HEK293 (cell line): ENCODE measurements around the gene EXD3.

Experiments used
- PRDM10 ChIP-seq: fragments of 450-650 bp; formaldehyde crosslinking; IDR thresholded peaks from 2 replicates; pipeline ENCODE4 v1.5.1; 2016; ENCODE audit warnings: missing biosample characterization, missing genetic modification characterization
- ZNF24 ChIP-seq: fragments of 450-650 bp; formaldehyde crosslinking; IDR thresholded peaks from 2 replicates; pipeline ENCODE4 v1.5.1; 2016; ENCODE audit warnings: missing biosample characterization, missing genetic modification characterization
- ZNF747 ChIP-seq: fragments of 450-650 bp; formaldehyde crosslinking; IDR thresholded peaks from 2 replicates; pipeline ENCODE4 v1.5.1; 2016; ENCODE audit warnings: missing biosample characterization, missing genetic modification characterization
- TF ChIP-seq, protein P1 (sequence below): fragments of 450-650 bp; formaldehyde crosslinking; IDR thresholded peaks from 2 replicates; pipeline ENCODE4 v1.5.1; 2016; ENCODE audit warnings: missing biosample characterization, missing genetic modification characterization

DNA sequence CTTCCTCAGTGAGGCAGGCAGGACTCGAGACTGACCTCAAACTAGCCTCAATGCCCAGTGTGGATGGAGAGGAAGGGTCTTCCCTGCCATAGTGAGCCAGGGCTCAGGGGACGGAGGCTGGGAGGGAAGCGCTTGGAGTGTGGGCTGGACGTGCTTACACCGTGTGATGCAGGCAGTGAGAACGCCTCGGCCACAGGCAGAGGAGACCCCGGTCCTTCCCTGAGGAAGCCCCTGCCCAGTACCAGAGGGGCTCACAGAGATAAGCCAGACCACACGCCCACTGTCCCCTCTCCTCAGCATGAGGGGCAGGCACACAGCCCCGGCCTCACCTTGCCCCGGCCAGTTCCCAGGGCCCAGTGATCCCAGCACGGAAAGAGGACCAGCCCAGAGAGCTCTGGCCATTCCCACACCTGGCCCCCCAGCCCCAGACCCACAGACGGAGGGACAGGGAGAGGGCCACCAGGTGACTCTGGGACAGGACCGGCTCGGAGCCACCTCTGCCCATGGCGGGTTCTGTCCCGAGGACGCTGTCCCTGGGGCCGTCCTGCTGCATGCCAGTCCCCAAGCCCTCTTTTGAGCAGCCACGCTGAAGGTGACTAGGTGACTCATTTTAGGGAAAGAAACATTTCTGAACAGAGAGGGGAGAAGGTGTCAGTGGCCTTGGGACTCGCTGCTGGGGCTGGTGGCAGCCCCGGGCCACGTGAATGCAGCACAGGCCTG lies 42.2 kb upstream of the EXD3 start:
- TF ChIP-seq ZNF24 (no peak), ZNF747 (tag by site-specific recombination) (no peak), PRDM10 (tag by site-specific recombination) (no peak)
- TF ChIP-seq, protein P1, sequence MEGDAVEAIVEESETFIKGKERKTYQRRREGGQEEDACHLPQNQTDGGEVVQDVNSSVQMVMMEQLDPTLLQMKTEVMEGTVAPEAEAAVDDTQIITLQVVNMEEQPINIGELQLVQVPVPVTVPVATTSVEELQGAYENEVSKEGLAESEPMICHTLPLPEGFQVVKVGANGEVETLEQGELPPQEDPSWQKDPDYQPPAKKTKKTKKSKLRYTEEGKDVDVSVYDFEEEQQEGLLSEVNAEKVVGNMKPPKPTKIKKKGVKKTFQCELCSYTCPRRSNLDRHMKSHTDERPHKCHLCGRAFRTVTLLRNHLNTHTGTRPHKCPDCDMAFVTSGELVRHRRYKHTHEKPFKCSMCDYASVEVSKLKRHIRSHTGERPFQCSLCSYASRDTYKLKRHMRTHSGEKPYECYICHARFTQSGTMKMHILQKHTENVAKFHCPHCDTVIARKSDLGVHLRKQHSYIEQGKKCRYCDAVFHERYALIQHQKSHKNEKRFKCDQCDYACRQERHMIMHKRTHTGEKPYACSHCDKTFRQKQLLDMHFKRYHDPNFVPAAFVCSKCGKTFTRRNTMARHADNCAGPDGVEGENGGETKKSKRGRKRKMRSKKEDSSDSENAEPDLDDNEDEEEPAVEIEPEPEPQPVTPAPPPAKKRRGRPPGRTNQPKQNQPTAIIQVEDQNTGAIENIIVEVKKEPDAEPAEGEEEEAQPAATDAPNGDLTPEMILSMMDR, result no peak
